GM12878 (cell line): ENCODE results near the gene CBARP. TPM values are rescaled to one million over a fixed set of nuclear protein-coding genes. Genes with fewer than 3 reads are reported as not detected.

ENCODE experiments used
- ATAC-seq: fragments of 200-7000 bp; cut with Tn5 transposase; 3 replicates; pipeline ENCODE4 v1.9.1; 2020; ENCODE audit warnings: mild to moderate bottlenecking, moderate library complexity
- BruUV-seq: library from RNA; stranded (reverse); fragments of 400-500 nt; replicated peaks from 2 replicates; lab custom pipeline; 2021; lab: Mats Ljungman, UMichigan
- CTCF ChIA-PET: fragments of 300-600 bp; sonication (Branson Sonifier 250); formaldehyde crosslinking; extraction: SDS; loops from one replicate; lab custom pipeline; 2021; ENCODE audit warnings: inconsistent platforms; lab: Yijun Ruan, JAX
- POLR2A ChIA-PET: fragments of 350-600 bp; formaldehyde crosslinking; extraction: SDS; loops from one replicate; lab custom pipeline; 2021; ENCODE audit warnings: inconsistent platforms; lab: Charles Lee
- RAD21 ChIA-PET: fragments of 300-600 bp; sonication (Branson Sonifier 250); formaldehyde crosslinking; loops from one replicate; lab custom pipeline; 2023; ENCODE audit warnings: antibody characterized with exemption; ENCODE audit not compliant: unreplicated experiment; lab: Charles Lee
- SMC1A ChIA-PET: fragments of 300-600 bp; sonication (Branson Sonifier 250); formaldehyde crosslinking; loops from one replicate; lab custom pipeline; 2023; ENCODE audit not compliant: unreplicated experiment, uncharacterized antibody; lab: Charles Lee
- DNase-seq: peaks from one replicate; pipeline ENCODE4 v3.0.0-alpha.2; 2011; ENCODE audit warnings: low read depth, low spot score
- FAIRE-seq: peaks from 3 replicates; lab custom pipeline; 2011; peaks lifted over from hg19 to GRCh38; lab: Jason Lieb, UNC
- H2AFZ ChIP-seq: 2 replicates; pipeline ENCODE4 v1.6.0; 2011; ENCODE audit warnings: low read depth, low read length, control low read depth; ENCODE audit not compliant: control insufficient read depth
- H3K27ac ChIP-seq: 2 replicates; pipeline ENCODE4 v1.5.1; 2011; ENCODE audit warnings: control low read depth; ENCODE audit not compliant: control insufficient read depth, insufficient read depth
- H3K27me3 ChIP-seq, 2 experiments: replicated peaks in 1 of 2; 2 replicates each; pipeline versions ENCODE4 v1.6.0 to v1.6.1; 2011; ENCODE audit warnings: low read length in 1 of 2; ENCODE audit not compliant: control insufficient read depth in 2 of 2, insufficient read depth in 2 of 2
- H3K36me3 ChIP-seq, 2 experiments: 2 replicates each; pipeline ENCODE4 v1.5.1; 2011; ENCODE audit warnings: low read length in 1 of 2; ENCODE audit not compliant: control insufficient read depth in 2 of 2, insufficient read depth in 2 of 2
- H3K4me1 ChIP-seq: 2 replicates; pipeline ENCODE4 v1.6.1; 2011; ENCODE audit warnings: mild to moderate bottlenecking, low read length, moderate library complexity, mixed read lengths; ENCODE audit not compliant: control insufficient read depth, insufficient read depth
- H3K4me2 ChIP-seq: 2 replicates; pipeline ENCODE4 v1.6.0; 2011; ENCODE audit warnings: control low read depth; ENCODE audit not compliant: control insufficient read depth, insufficient read depth
- H3K4me3 ChIP-seq: fragments of 200-600 bp; sonication (generic); 2 replicates; pipeline ENCODE4 v1.5.1; 2016
- H3K79me2 ChIP-seq: 2 replicates; pipeline ENCODE4 v1.6.0; 2011; ENCODE audit warnings: low read length; ENCODE audit not compliant: control insufficient read depth, insufficient read depth
- H3K9ac ChIP-seq: 2 replicates; pipeline ENCODE4 v1.8.0; 2011; ENCODE audit warnings: low read length, control low read depth, mixed read lengths; ENCODE audit not compliant: control insufficient read depth, insufficient read depth
- H3K9me3 ChIP-seq: replicated peaks from 3 replicates; pipeline ENCODE4 v1.5.1; 2011; ENCODE audit warnings: mild to moderate bottlenecking, low read length; ENCODE audit not compliant: control insufficient read depth, insufficient read depth
- H4K20me1 ChIP-seq: 2 replicates; pipeline ENCODE4 v1.6.0; 2011; ENCODE audit not compliant: control insufficient read depth, insufficient read depth
- ASH2L ChIP-seq: fragments of 300-600, 200-600 bp; sonication (generic); IDR thresholded peaks from 2 replicates; pipeline ENCODE4 v1.6.1; 2017; ENCODE audit warnings: low read depth, mild to moderate bottlenecking, borderline replicate concordance
- ATF7 ChIP-seq: fragments of 450-650 bp; IDR thresholded peaks from 2 replicates; pipeline ENCODE4 v1.6.1; 2016; ENCODE audit warnings: low read depth, mild to moderate bottlenecking
- BCL11A ChIP-seq: IDR thresholded peaks from 2 replicates; pipeline ENCODE4 v1.6.1; 2011; ENCODE audit warnings: low read depth, low read length
- BHLHE40 ChIP-seq, 2 experiments: fragments of 450-650 bp in 1 of 2; IDR thresholded peaks; 2 replicates each; pipeline ENCODE4 v1.6.1; 2011 to 2017; ENCODE audit warnings: low read depth in 2 of 2, borderline replicate concordance in 1 of 2, improper control_type of control experiment in 1 of 2, low read length in 1 of 2, mild to moderate bottlenecking in 1 of 2
- CHD2 ChIP-seq: IDR thresholded peaks from 2 replicates; pipeline ENCODE4 v1.6.1; 2011; ENCODE audit warnings: low read depth, low read length, improper control_type of control experiment, borderline replicate concordance
- CREB1 ChIP-seq: IDR thresholded peaks from 2 replicates; pipeline ENCODE4 v1.6.1; 2012; ENCODE audit warnings: low read depth, mild to moderate bottlenecking, inconsistent platforms
- EED ChIP-seq: sonication (generic); IDR thresholded peaks from 2 replicates; pipeline ENCODE4 v1.6.1; 2016; ENCODE audit warnings: antibody characterized with exemption, low read depth
- EP300 ChIP-seq, 2 experiments: fragments of 150-350 bp in 1 of 2; IDR thresholded peaks; 2 replicates each; pipeline ENCODE4 v1.6.1; 2011 to 2012; ENCODE audit warnings: low read depth in 2 of 2, low read length in 2 of 2, borderline replicate concordance in 1 of 2, improper control_type of control experiment in 1 of 2, inconsistent platforms in 1 of 2; ENCODE audit not compliant: control insufficient read depth in 1 of 2
- HDGF ChIP-seq: fragments of 450-650 bp; IDR thresholded peaks from 2 replicates; pipeline ENCODE4 v1.6.1; 2016; ENCODE audit warnings: antibody characterized with exemption
- IKZF1 ChIP-seq: fragments of 450-650 bp; conservative IDR thresholded peaks from 2 replicates; pipeline ENCODE4 v1.6.1; 2017; ENCODE audit warnings: antibody characterized with exemption, mild to moderate bottlenecking
- IKZF2 ChIP-seq, 2 experiments: fragments of 450-650 bp; IDR thresholded peaks; 2 replicates each; pipeline ENCODE4 v1.6.1; 2017; ENCODE audit warnings: mild to moderate bottlenecking in 2 of 2, moderate library complexity in 2 of 2
- NKRF ChIP-seq: fragments of 450-650 bp; conservative IDR thresholded peaks from 2 replicates; pipeline ENCODE4 v1.6.1; 2017; ENCODE audit warnings: mild to moderate bottlenecking, moderate library complexity
- NR2F1 ChIP-seq: fragments of 450-650 bp; conservative IDR thresholded peaks from 2 replicates; pipeline ENCODE4 v1.6.1; 2017; ENCODE audit warnings: mild to moderate bottlenecking
- POLR2A ChIP-seq: IDR thresholded peaks from 2 replicates; pipeline ENCODE4 v1.6.1; 2011; ENCODE audit warnings: low read depth, mild to moderate bottlenecking, low read length
- POLR2AphosphoS2 ChIP-seq: IDR thresholded peaks from 2 replicates; pipeline ENCODE4 v1.6.1; 2011; ENCODE audit warnings: low read depth, mild to moderate bottlenecking, low read length, improper control_type of control experiment, moderate library complexity
- SMARCA5 ChIP-seq: fragments of 450-650 bp; IDR thresholded peaks from 2 replicates; pipeline ENCODE4 v1.6.1; 2017; ENCODE audit warnings: mild to moderate bottlenecking
- SPI1 ChIP-seq: IDR thresholded peaks from 2 replicates; pipeline ENCODE4 v1.6.1; 2011; ENCODE audit warnings: low read depth, mild to moderate bottlenecking, low read length, moderate library complexity, borderline replicate concordance; ENCODE audit not compliant: insufficient read depth
- SRF ChIP-seq, 2 experiments: IDR thresholded peaks; 2 replicates each; pipeline ENCODE4 v1.6.1; 2011; ENCODE audit warnings: low read depth in 2 of 2, low read length in 2 of 2, mild to moderate bottlenecking in 1 of 2, moderate library complexity in 1 of 2
- TCF12 ChIP-seq: IDR thresholded peaks from 2 replicates; pipeline ENCODE4 v1.6.1; 2011; ENCODE audit warnings: low read depth, mild to moderate bottlenecking, low read length
- WGBS: methylation state at CpG from one replicate; pipeline ENCODE4 v1.1.6; 2016; ENCODE audit warnings: low lambda C conversion rate; ENCODE audit not compliant: insufficient replicate concordance, insufficient coverage; ENCODE audit errors: missing lambda C conversion rate; 5-methylcytosine and 5-hydroxymethylcytosine counted together
- in situ Hi-C: fragments of 300-500 bp; cut with MboI; formaldehyde crosslinking; loops from 9 replicates; pipeline ENCODE4 v1.14.3; 2018; ENCODE audit warnings: mixed read lengths
- intact Hi-C: fragments of 100-400 bp; cut with micrococcal nuclease; formaldehyde crosslinking; loops from one replicate; pipeline ENCODE4 v1.14.2; 2022; ENCODE audit not compliant: unreplicated experiment
- polyA plus RNA-seq, 11 experiments: library from polyadenylated mRNA; depleted of rRNA in 4 of 11; unstranded in 6 of 11; stranded (reverse) in 5 of 11; fragments of >200 nt; fragmentation: Nextera tagmentation in 4 of 11; fragmentation: Illumina TruSeq in 1 of 11; extraction: Ambion mirVana in 4 of 11; extraction: Trizol in 1 of 11; gene quantifications; 1 replicate in 1 of 11; 2 replicates in 10 of 11; pipeline versions ENCODE4 v1.2.1 to v1.2.3, GENCODE V29; 2011 to 2016; ENCODE audit warnings: inconsistent platforms in 2 of 11, missing spikeins in 2 of 11, low read depth in 1 of 11
- total RNA-seq, 4 experiments: library from RNA; depleted of rRNA in 3 of 4; stranded (reverse); fragments of >200 nt in 3 of 4; fragmentation: Illumina TruSeq in 1 of 4; extraction: Trizol in 1 of 4; gene quantifications; 2 replicates each; pipeline versions ENCODE4 v1.2.1 to v1.2.3, GENCODE V29; 2013 to 2021

Gene CBARP
- total and polyA plus RNA-seq, 10 of the 15 experiments (the other 5 are each of a cell fraction or from before 2014, with no cell fraction given): 0.04 to 0.59 (median 0.18) TPM; not detected in 3

DNA sequence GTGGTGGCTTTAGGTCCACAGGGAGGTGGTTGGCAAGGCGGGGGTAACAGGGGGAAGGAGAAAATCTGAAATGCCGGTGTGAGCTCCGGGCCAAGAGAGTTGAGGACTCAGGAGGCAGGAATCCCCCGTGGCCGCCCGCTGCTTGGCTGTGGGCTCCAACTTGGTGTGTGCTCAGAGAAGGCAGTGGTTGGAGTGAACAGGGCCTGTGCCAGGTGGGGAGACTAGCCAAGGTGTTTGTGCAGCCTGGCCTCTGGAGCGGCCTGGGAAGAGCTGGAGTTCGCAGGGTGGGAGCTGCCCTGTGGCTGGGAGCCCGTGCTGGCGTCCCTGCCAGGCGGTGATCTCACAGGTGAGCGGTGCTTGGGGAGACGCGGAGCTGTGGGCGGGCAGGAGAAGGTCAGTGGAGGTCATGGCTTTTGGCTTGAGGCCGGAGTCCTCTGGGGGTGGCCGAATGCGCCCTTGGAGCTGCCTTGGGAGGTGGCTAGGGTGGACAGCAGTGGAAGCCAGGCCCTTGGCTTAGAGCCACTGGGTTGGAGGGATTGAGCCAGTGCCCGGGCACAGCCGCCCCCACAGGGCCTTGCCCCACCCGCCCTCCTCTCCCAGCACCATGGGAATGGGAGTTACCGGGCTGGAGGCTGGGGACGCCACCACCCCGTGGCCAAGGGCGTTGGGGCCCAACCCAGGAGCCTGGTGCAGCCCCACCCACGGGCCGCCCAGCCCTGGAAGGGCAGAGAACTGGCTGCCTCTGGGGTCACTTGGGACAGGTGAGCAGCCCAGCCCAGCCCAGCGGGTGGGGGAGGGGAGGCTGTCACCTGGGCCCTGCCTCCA is 24.2 kb upstream of the CBARP start:
- Histone ChIP-seq H3K9me3 (no peaks in the 10 kb centered on the region), H3K4me3 (peak overlapping the region; percentile 92), H3K9ac (peak overlapping the region; percentile 77), H3K36me3 (peaks cover 0 to 2% of the 10 kb centered on the region in 2 experiments; a peak in 2 of 4 replicates), H2AFZ (no peak overlapping the region), H3K4me1 (peaks cover 59% of the 10 kb centered on the region), H3K4me2 (peak overlapping the region; percentile 97), H3K27me3 (no peaks in the 10 kb centered on the region), H3K79me2 (peaks cover 35% of the 10 kb centered on the region), H4K20me1 (no peaks in the 10 kb centered on the region), H3K27ac (peak overlapping the region; percentile 91)
- intact Hi-C loops: no loop called here
- RAD21 ChIA-PET: interaction anchor here (3.8 kb wide), 1 partner anchor 18 kb away, joined by 24 read pairs; no protein-coding TSS in a partner anchor
- SMC1A ChIA-PET: interaction anchor here (1.0 to 1.8 kb wide), 3 partner anchors 9 to 214 kb away, joined by 3 to 6 read pairs (median 5); no protein-coding TSS in a partner anchor
- DNase-seq (no peak), FAIRE-seq (no peak), ATAC-seq (no peak)
- CTCF ChIA-PET: interaction anchor here (1.5 to 2.5 kb wide), 2 partner anchors 9 to 18 kb away, joined by 11 to 16 read pairs; no protein-coding TSS in a partner anchor
- in situ Hi-C loops: loop anchor here (10.0 kb wide), 1 partner anchor 823 kb away; no protein-coding TSS in a partner anchor
- BruUV-seq: no TSS peak
- TF ChIP-seq POLR2AphosphoS2 (peak; percentile 65; the same call in 1 of the 2 replicates), EP300 (IDR thresholded peaks at IDR 0.05; ENCODE audit: borderline replicate concordance in 1 of 2, control insufficient read depth in 1 of 2, low read depth in 2 of 2, low read length in 2 of 2) (0 out of 4 replicates have a peak, but pooled peaks of 1 of the 2 experiments have one; percentile 4), HDGF (no peak), IKZF1 (peak; percentile 42), CREB1 (no peak), EED (0 out of 2 replicates have a peak, but pooled peaks have one; percentile 3), NKRF (0 out of 2 replicates have a peak, but pooled peaks have one; percentile 40), NR2F1 (peak; percentile 93), BCL11A (no peak), ASH2L (0 out of 2 replicates have a peak, but pooled peaks have one; percentile 46), SPI1 (no peak), BHLHE40 (IDR thresholded peaks at IDR 0.05; ENCODE audit: borderline replicate concordance in 1 of 2, low read depth in 2 of 2, low read length in 1 of 2) (peak in 1 of 2 experiments; percentile 26; a peak in 1 of 4 replicates), CHD2 (peak; percentile 66; the same call in 1 of the 2 replicates), SRF (IDR thresholded peaks at IDR 0.05; ENCODE audit: low read depth in 2 of 2, low read length in 2 of 2) (no peak), IKZF2 (IDR thresholded peaks at IDR 0.05) (0 out of 4 replicates have a peak, but pooled peaks of 1 of the 2 experiments have one; percentile 1), ATF7 (0 out of 2 replicates have a peak, but pooled peaks have one; percentile 1), SMARCA5 (peak; percentile 9; the same call in 1 of the 2 replicates), TCF12 (0 out of 2 replicates have a peak, but pooled peaks have one; percentile 44), POLR2A (peak; percentile 54)
- under 1% methylated on average over 21 of the region's 28 CpGs for WGBS
- POLR2A ChIA-PET: interaction anchor here (0.8 to 8.7 kb wide), 6 partner anchors 9 to 195 kb away, joined by 4 to 184 read pairs (median 10); partner anchors contain the start of genes ARHGAP45, ATP5F1D and FAM174C
